Measurements from ENCODE around the gene BUB3.

The BUB3 gene

DNA sequence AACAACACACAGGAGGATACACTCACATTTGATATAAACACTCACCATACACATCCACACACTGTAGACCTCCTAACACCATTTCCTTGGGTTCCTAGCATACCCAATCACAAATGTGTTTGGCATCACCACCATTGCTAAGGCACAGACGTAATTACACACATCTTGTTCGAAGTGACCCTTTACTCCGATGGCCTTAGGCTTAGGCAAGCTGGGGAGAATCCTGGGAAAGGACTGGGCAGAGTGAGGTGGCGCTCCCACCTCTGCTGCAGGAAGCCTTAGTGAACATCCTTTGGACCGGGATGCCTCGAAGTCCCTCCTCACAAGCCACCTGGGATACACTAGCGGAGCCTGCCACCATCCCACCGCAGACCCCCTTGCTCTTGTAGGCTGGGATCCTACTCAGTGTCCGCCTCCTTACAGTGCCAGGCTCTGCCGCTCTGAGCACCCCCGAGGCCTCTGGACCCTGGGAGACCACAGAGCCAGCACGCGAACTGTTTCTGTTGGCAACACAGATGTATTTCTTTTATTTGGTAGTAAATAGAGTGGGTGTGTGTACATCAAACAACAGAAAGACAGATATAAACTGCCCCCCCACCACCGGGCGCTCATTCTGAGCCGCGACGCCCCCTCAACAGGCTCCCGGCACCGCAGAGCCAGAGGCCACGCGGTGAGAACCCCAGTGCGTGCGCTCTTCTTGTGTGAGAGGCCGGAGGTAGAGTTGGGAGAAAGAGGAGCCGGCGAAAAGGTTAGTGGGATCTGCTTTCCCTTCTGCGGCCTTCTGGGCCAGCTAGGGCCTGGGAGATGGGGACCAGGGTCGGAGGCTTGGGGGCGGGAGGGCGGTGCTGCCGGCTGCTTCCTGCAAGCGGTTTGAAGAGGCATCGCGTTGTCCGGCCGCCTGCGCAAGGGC lies 12.2 kb upstream of the BUB3 start:
- DNase-seq (ENCODE audit: low read depth in 2 of 2) = no peak

DNA sequence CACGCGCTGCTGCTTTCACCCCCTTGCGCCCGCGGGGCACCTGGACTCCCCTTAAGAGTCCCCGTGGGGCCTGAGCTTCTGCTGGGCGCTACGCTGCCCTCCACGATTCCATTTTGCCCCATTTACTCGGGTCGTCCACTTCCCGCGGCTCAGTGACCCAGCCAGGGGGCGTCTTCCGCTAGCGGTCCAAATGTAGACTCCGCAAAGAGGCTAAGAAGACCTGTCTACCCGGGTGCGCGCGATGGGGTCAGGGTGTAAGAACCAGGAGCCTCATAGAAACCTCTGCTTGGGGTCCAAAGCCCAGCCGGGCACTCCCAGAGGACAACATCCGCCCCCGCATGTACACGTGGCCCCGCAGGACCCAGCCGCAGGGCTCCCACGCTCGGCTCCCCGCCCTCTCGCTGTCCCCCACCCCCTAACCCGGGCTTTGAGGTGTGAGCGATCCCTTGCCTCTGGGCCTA lies 11.5 kb upstream of the BUB3 start:
- no peak for DNase-seq (ENCODE audit: low read depth in 2 of 2)

DNA sequence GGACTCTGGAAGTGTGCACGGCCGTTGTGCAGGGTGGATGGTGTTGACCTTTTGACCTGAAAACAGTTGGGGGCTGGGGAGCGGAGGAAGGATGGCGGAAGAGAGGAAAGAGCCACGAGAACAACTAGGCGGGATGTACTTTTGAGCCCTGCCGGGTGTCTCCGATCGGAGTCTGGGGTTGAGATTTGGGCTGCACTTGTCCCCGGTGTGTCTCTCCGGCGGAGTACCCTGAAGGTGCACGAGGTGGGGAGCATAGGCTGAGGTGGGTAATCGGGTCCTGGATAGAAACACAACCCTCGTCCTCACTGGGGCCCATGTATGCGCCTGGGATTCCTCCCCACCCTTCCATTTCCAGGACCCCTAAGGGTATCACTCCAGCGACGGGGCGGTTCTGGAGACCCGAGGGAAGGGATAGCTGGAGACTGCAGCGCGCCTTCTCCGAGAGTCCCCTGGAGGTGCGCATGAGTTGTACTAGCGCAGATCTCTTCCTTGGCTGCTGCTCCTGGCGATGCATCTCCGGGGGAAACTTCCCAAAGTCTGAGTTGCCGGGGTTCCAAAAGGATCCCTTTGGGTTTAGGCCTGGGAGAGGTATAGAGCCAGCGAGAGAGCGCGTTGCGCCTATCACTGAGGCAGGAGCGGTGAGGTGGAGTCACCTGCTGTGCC lies 10.9 kb upstream of the BUB3 start:
- DNase-seq (ENCODE audit: low read depth in 2 of 2) = no peak

DNA sequence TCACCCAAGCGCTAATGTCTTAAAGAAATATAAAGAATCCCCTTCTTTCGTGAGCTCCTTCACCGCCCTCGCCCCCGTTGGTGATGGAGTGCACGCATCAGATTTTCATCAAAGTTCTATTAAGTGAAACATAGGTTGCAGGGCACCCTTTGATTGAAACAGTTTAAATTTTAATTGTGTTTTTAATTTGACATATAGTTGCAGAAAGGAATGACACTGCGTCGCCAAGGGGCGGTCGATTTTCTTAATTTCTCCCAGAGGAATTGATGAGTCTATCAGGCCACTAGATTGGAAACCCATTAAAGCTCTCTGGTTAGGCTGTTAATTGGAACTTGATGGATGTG lies 10.4 kb upstream of the BUB3 start:
- no peak for DNase-seq (ENCODE audit: low read depth in 2 of 2)

DNA sequence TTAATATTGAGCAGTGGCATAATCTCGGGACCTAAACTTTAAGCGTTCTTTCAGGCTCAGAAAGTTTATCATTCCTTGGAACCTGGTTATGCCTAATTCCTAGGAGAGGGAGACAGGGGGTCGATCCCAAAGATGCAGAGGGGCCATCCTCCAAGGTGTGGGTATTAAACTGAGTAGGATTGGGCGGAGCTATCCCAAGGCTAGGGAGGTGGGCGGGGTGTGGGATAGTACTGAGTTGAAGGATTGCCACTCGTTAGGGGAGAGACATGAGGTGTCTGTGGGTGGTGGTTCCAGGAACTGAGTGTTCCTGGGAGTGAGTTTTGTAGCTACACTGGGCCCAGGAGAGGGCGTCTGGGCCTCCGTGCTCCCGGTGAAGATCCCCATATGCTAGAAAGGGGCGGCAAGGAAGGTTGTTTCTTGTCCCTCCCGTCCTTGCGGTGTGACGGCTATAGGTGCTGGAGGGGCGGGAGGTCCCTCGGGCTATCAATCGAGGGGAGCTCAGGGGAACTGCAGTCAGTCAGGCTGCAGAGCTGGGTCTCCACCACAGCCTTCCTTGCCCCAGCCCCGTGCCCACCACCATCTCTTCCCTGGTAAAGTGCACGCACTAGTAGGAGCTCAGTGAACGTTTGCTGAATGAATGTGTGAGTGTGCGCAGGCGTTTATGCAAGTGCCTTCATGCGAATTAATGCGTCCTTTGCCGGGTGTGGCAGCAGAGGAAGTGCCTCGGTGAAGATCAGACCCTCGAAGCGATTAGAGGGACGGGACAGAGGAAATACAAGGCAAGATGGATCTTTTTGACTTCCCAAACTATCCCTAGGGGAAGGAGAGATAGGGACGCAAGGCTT lies 9.3 kb upstream of the BUB3 start:
- no peak for DNase-seq (ENCODE audit: low read depth in 2 of 2)

DNA sequence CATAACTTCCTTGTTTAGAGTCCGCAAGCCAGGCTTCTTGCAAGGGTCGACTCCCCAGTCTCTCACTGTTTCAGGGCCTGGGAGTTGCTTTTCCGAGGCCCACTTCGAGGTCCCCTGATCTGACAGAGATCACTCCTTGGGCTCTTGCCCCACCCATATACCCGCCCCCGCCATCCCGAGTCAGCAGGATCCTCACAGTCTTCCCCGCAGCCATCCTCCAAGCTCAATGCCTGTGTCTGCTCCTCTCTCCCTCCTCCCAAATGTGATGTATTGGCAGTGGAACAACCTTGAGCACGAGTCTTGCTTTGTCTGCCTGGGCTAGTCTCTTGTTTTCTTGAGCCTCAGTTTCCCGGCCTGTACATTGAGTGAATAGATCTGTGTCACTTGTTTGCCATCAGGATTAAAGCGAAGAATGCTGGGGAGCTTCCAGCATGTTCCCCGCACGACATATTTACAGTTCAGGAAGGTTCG lies 8.6 kb upstream of the BUB3 start:
- no peak for DNase-seq (ENCODE audit: low read depth in 2 of 2)

DNA sequence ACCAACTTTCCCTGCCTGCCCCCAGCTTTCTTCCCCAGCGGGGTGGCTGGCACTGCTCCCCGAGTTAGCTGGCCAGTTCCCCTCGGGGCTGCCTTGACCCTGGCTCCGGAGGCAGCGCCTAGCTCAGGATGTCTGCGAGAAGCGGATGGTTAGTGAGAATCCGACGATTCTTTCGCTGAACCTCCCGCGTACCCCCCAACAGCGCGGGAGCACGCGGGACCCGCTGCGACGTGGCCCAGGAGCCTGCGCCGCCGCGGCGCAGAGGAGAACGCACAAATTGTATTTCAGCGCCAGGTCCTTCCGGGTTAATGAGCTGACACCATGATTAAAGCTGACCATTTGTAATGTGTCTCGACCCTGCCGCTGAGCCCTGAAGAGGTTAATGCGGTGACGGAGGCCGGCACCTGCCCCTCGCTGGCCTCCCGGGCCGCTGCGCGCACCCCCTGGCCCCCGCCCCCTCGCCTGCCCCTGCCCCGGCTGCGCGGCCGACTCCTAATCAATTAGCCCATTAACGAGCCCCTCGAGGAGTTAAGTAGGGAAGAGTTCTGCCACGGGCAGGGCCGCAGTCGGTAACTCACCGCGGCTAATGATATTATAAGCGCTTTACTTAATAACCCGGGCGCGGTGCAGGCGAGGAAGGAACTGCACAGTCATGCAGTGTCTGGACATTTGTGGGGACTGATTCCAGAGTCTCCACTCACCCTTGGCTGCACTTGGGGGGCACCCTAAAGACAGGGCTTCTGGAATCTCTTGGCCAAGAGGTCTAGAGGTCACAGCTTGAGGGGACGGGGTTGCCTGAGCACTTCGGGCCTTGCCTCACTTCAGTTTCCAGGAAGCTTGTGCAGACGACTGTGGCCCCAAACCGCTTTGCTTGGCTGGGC lies 7.9 kb upstream of the BUB3 start:
- no peak for DNase-seq (ENCODE audit: low read depth in 2 of 2)

DNA sequence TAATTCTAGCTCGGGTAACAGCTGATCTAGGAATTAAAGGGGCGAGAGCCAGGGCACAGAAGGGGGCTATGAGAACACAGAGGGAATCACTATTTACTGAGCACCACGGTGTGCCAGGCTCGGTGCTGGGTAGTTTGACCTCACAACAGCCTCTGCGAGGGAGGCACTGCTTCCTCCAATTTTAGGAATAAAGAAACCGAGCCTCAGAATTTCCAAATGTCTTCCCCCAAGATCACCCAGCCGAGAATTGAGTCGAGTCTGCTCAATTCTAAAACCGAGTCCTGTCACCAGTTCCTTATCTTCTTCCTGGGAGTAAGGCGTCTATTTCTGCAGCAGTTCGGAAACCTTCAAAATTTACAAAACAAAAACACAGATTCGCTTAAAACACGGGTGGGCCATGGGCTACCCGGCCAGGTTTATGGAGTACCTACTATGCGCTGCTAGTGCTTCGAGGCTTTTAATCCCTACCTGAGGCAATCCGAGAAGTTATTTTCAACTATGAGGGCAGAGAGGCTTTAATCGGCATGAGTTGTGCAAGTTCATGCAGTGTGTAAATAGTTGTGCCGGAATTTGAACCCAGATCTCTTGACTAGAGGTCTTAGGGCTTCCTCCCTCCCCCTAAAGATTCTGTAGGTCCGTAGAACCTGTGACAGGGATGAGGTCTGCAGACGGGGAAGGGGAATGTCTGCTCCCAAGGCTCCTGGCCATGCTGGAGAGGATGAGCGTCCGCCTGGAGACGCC lies 7.1 kb upstream of the BUB3 start:
- no peak for DNase-seq (ENCODE audit: low read depth in 2 of 2)

DNA sequence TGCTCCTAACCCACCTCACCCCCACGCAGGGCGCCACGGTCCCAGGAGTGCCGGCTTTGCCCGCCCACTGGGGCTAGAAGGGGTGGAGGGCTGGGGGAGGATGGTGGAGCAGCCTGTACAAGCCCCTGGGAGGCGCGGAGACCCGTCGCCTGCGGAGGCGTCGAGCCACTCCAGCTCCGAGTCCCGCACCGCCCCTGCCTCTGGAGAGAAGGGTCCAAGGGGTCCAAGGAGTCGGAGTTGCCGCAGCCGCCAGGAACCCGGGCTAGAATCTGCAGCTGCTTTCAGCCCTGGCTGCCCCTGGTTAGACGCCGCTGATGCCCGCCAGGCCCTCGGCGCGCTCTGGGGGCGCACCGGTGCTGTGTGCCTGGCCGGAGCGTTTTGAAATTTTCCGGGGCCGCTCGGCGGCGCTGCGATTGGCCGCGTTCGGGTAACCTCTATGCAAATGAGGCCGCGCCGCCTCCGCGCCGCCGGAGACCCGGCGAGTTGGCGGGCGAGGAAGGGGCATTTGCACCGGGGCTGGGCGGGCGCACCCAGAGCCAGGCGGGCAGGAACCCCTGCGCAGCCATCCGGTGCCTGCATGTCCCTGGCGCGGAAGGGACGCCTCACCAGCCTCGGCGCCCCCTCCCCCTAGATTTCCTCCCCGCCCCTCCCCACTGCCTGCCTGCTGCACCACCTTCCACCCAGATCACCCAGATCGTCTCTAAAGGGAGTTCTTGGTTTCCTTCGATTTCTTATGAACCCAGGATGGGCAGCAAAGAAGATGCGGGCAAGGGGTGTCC lies 6.4 kb upstream of the BUB3 start, which contains the start of gene HMX2:
Gene HMX2 (plus strand): TSS at position 502 of the 779 bp plus-strand sequence. CDS start 243 bp downstream, at position 745.
- DNase-seq (ENCODE audit: low read depth in 2 of 2) = no peak

DNA sequence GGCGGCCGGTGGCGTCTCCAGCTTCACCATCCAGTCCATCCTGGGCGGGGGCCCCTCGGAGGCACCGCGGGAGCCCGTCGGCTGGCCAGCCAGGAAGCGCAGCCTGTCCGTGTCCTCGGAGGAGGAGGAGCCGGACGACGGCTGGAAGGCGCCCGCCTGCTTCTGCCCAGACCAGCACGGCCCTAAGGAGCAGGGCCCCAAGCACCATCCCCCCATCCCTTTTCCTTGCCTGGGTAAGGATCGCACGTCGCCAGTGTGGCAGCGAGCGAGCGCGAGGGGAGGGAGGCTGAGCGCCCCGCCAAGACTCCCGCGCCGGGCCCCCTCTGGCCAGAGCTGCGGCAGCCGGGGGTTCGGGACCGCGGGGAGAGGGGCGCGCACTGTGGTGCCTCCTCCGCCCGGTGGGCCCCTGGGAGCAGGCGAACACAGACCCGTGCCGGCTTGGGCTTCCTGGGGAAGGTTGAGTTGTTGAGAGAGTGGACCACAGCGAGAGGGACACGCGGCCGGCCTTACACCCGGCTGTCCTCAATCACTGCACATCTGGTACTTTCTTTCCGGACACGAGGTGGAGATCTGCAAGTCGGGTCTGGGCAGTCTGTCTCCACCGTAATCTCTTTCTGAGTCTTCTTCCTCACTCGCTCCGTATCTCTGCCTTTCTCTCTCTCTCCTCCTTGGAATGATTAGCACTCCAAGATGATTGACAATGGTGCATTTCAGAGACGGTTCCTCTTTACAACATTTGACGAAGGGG lies 5.6 kb upstream of the BUB3 start:
- no peak for DNase-seq (ENCODE audit: low read depth in 2 of 2)

DNA sequence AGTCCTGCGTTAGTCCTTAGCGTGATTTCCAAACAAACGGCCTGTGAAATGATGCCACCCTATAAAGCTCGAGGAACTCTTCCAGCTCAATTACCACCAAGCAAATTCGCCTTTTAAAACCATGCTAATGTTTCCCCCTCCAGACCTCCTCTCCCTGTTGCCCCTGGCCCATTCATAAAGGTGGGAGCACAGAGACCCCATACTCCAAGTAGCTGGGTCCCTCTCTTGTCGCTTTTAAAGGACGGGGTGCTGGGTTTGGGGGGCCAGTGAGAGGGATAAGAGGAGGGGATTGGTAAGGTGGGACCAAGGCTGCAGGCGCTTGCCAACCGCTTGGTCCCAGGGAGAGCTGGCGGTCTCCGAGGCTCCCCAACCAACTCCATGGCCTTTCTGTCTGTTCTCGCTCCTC lies 5.0 kb upstream of the BUB3 start:
- DNase-seq (ENCODE audit: low read depth in 2 of 2) = no peak

DNA sequence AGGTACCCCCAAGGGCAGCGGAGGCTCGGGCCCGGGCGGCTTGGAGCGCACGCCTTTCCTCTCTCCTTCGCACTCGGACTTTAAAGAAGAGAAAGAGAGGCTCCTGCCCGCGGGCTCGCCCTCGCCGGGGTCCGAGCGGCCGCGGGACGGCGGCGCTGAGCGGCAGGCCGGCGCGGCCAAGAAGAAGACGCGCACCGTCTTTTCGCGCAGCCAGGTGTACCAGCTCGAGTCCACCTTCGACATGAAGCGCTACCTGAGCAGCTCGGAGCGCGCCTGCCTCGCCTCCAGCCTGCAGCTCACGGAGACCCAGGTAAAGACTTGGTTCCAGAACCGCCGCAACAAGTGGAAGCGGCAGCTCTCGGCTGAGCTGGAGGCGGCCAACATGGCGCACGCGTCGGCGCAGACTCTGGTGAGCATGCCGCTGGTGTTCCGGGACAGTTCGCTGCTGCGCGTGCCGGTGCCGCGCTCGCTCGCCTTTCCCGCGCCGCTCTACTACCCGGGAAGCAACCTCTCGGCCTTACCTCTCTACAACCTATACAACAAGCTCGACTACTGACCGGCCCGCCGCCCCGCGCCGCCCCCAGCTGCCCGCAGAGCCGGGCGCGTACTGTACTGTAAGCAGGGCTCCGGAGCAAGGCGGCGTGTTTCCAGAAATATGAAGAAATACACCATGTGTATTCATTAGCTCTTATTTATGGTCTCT lies 4.5 kb upstream of the BUB3 start:
- no peak for DNase-seq (ENCODE audit: low read depth in 2 of 2)

DNA sequence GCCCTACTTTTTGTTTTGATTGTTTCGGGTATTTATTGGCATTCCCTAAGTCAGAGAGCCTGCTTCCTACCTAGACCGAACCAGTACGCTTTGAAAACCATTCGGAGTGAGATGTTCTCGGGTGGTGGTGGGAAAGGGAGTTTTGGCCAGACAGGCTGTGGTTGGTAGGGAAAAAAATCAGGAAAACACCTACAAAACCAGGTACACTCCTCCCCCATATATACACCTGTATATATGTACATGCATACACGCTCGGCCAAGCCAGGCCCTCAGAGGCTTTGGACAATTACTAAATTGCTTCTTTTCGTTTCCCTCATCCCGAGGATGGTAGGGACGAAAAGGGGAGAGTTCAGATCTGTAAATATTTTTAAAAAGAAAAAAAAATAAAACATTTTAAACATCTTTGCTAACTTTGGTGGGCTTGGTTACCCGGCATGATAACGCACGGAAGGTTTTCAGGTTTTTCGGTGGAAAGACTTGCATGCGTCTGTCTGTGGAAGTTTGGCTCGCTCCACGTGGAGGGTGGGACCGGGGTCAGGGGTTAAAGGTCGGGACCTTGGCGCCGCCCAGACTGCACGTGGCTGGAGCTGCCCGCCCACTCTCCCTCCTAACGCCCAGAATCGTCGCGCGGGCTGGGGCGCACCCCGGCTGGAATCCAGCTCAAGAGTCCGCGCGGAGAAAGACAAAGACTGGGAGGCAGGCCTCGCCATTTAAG lies 3.8 kb upstream of the BUB3 start:
- no peak for DNase-seq (ENCODE audit: low read depth in 2 of 2)

DNA sequence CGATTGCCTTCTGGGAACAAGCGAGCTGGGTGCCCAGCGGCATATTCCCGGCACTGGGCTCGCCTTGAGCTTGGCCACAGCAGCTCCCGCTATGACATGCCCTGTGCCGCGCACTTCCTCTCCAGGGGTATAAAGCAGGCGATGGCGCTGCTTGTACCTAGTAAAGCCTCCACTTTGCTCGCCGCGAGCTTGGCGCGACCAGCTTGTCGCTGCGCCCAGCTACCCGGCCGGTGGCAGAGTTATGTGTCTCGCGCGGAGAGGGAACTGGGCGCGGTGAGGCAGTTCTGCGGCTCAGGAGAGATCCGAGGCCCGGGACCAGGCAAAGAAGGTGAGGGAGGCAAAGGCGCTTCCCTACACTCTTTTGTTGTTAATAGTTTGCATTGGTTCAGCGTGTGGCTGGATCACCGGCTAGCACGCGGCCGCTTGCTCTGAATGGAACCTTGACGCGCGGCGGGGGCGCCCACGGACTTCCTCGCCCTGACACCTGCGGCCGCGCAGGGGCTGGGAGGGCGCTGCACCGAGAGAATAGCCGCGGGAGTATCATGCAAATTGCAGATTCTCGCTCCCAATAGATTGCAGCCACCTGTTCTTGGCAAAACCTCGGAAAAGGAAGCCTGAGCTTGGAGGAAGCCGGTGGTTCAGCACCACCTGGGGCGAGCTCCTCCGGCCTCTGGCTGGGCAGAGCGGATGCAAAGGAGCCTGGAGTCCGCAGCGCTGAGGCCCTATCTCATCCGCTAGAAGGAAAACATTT lies 3.0 kb upstream of the BUB3 start:
- DNase-seq (ENCODE audit: low read depth in 2 of 2) = no peak

DNA sequence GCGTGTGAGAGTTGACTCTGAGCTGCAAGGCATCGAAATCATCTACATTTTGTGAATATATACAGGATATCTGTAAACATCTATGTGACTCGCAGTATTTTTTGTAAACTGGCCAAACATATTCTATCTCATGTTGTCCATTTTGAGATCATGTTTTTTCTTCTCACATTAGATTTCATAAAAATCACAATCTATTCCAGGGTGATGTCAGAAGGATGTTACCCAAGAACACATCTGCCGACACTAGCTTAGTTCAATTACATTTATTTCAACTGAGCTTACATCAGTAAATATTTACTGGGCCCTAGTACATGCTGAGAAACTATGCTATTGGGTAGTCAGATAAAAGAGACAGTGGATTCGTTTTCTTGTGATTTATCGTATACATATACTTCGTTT lies 2.5 kb upstream of the BUB3 start:
- no peak for DNase-seq (ENCODE audit: low read depth in 2 of 2)

DNA sequence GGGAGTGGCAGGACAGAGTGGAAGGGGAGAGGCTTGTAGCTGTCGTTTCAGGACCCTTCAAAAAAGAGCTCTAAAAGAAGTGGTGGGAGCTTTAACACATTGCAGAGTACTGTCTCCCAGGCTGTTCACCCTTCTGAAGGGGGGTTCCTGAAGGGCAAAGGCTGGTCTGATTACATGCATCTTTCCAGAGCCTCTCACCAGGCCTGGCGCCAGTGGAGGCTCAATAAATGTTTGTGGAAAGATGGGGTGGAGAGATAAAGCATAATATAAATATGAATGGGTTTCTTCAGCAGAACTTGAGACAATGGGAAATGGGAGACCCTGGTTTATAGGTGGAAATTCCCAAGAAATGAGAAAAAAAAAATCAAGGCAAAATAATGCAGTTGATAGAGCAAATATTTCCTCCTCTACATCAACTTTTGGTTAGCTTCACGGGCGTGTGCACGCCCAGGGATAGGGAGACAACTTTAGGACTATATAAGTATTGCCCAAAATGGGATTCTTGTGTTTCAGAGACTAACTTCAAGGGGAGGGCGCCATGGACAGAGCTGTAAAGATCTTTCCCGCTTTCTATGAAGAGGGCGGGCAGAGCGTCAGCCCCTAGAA lies 613 bp upstream of the BUB3 start:
- DNase-seq (ENCODE audit: low read depth in 2 of 2) = no peak

All from fibroblast of skin of left biceps (primary cell).